OCI-LY1 (cell line): ENCODE results near the gene SEMA3A.

ENCODE experiments used
- H2AFZ ChIP-seq: fragments of 200-600 bp; sonication (generic), shearing (Covaris generic); 2 replicates; pipeline ENCODE4 v1.6.0; 2014; ENCODE audit warnings: antibody characterized with exemption, mild to moderate bottlenecking, low read length
- H3F3A ChIP-seq: fragments of 200-600 bp; sonication (generic), shearing (Covaris generic); 2 replicates; pipeline ENCODE4 v1.6.0; 2014; ENCODE audit warnings: mild to moderate bottlenecking, antibody characterized with exemption, low read length, moderate library complexity; ENCODE audit not compliant: insufficient read depth
- H3K27ac ChIP-seq: fragments of 200-600 bp; sonication (generic); 2 replicates; pipeline ENCODE4 v1.5.1; 2014; ENCODE audit warnings: low read length, mixed run types, mild to moderate bottlenecking, low read depth; ENCODE audit not compliant: poor library complexity, severe bottlenecking
- H3K27me3 ChIP-seq: fragments of 200-600 bp; sonication (generic); 2 replicates; pipeline ENCODE4 v1.6.0; 2014; ENCODE audit warnings: antibody characterized with exemption, mild to moderate bottlenecking, low read length, moderate library complexity; ENCODE audit not compliant: insufficient read depth
- H3K36me3 ChIP-seq: fragments of 200-600 bp; sonication (generic); 2 replicates; pipeline ENCODE4 v1.6.1; 2014; ENCODE audit warnings: mild to moderate bottlenecking, antibody characterized with exemption, low read length, moderate library complexity, mixed read lengths; ENCODE audit not compliant: insufficient read depth
- H3K4me1 ChIP-seq: fragments of 200-600 bp; sonication (generic); 2 replicates; pipeline ENCODE4 v1.5.1; 2014; ENCODE audit warnings: mild to moderate bottlenecking, low read length, moderate library complexity; ENCODE audit not compliant: insufficient read depth, severe bottlenecking
- H3K4me2 ChIP-seq: fragments of 200-600 bp; sonication (generic), shearing (Covaris generic); 2 replicates; pipeline ENCODE4 v1.6.1; 2014; ENCODE audit warnings: low read length
- H3K4me3 ChIP-seq: fragments of 200-600 bp; sonication (generic); 2 replicates; pipeline ENCODE4 v1.5.1; 2014; ENCODE audit warnings: low read length, low read depth, mild to moderate bottlenecking, mixed read lengths; ENCODE audit not compliant: poor library complexity, severe bottlenecking
- H3K79me2 ChIP-seq: fragments of 200-600 bp; shearing (Covaris generic); 2 replicates; pipeline ENCODE4 v1.6.1; 2016; ENCODE audit warnings: mixed run types, low read length, mixed read lengths; ENCODE audit not compliant: insufficient read depth
- H3K9ac ChIP-seq: fragments of 200-600 bp; sonication (generic), shearing (Covaris generic); 2 replicates; pipeline ENCODE4 v1.6.1; 2014; ENCODE audit warnings: mild to moderate bottlenecking, low read length, mixed read lengths
- H3K9me2 ChIP-seq: fragments of 200-600 bp; sonication (generic), shearing (Covaris generic); 2 replicates; pipeline ENCODE4 v1.6.1; 2014; ENCODE audit warnings: low read depth, mild to moderate bottlenecking, low read length, mixed read lengths
- H3K9me3 ChIP-seq: fragments of 200-600 bp; shearing (Covaris generic); 2 replicates; pipeline ENCODE4 v1.6.1; 2014; ENCODE audit warnings: low read length, mixed read lengths
- H4K20me1 ChIP-seq: fragments of 200-600 bp; sonication (generic), shearing (Covaris generic); 2 replicates; pipeline ENCODE4 v1.6.0; 2016; ENCODE audit warnings: mild to moderate bottlenecking, low read length; ENCODE audit not compliant: insufficient read depth
- CTCF ChIP-seq: fragments of 200-600 bp; sonication (generic), shearing (Covaris generic); IDR thresholded peaks from 2 replicates; pipeline ENCODE4 v1.5.1; 2017; ENCODE audit warnings: mild to moderate bottlenecking, antibody characterized with exemption, low read length, moderate library complexity, mixed read lengths
- EZH2 ChIP-seq: fragments of 200-600 bp; sonication (generic), shearing (Covaris generic); IDR thresholded peaks from 2 replicates; pipeline ENCODE4 v1.8.0; 2017; ENCODE audit warnings: borderline replicate concordance, mixed run types, mild to moderate bottlenecking, antibody characterized with exemption, low read length, moderate library complexity, mixed read lengths

SEMA3A gene

GRCh38 chr7:84199216-84199615 lies 4.6 kb upstream of the SEMA3A start:
- H3K79me2 ChIP-seq: no peaks in the 10 kb centered on the region

GRCh38 chr7:84196084-84196503 lies 1.5 kb upstream of the SEMA3A start:
- Histone ChIP-seq H3K4me1 (peaks cover 23% of the 10 kb centered on the region), H3K9ac (no peak overlapping the region), H3K27me3 (no peaks in the 10 kb centered on the region), H3K9me3 (no peaks in the 10 kb centered on the region), H3F3A (no peaks in the 10 kb centered on the region), H3K9me2 (no peaks in the 10 kb centered on the region), H4K20me1 (no peaks in the 10 kb centered on the region), H3K27ac (no peak overlapping the region), H3K4me3 (no peak overlapping the region), H3K36me3 (no peaks in the 10 kb centered on the region), H3K79me2 (no peaks in the 10 kb centered on the region), H3K4me2 (peak overlapping the region; percentile 24; the same call in 1 of the 2 replicates), H2AFZ (no peak overlapping the region)
- TF ChIP-seq CTCF: no peak
- TF ChIP-seq EZH2: no peak

More at GRCh38 chr7:84199216-84199615, 4.6 kb upstream of the SEMA3A start:
- H3K4me2 ChIP-seq: no peak overlapping the region
- no peak overlapping the region for H3K27ac ChIP-seq
- H3F3A ChIP-seq: no peaks in the 10 kb centered on the region
- H3K9ac ChIP-seq: no peak overlapping the region
- no peak for TF ChIP-seq EZH2
- TF ChIP-seq CTCF: no peak
- H3K27me3 ChIP-seq: no peaks in the 10 kb centered on the region
- peaks cover 21% of the 10 kb centered on the region for H3K4me1 ChIP-seq
- H4K20me1 ChIP-seq: no peaks in the 10 kb centered on the region
- H3K4me3 ChIP-seq: no peak overlapping the region
- H2AFZ ChIP-seq: no peak overlapping the region
- H3K9me3 ChIP-seq: no peaks in the 10 kb centered on the region
- H3K36me3 ChIP-seq: no peaks in the 10 kb centered on the region
- no peaks in the 10 kb centered on the region for H3K9me2 ChIP-seq

- Histone ChIP-seq H3K4me1 (peaks cover 23% of the 10 kb centered on the region), H3K4me2 (peak overlapping the region; percentile 46), H3K4me3 (peak overlapping the region; percentile 39), H3K79me2 (no peaks in the 10 kb centered on the region), H3K27me3 (no peaks in the 10 kb centered on the region), H3F3A (no peaks in the 10 kb centered on the region), H3K9me3 (no peaks in the 10 kb centered on the region), H4K20me1 (no peaks in the 10 kb centered on the region), H3K9me2 (no peaks in the 10 kb centered on the region), H2AFZ (no peak overlapping the region), H3K27ac (no peak overlapping the region), H3K9ac (no peak overlapping the region), H3K36me3 (no peaks in the 10 kb centered on the region)
- TF ChIP-seq EZH2 (no peak), CTCF (no peak)
These were observed 889 bp upstream of the SEMA3A start for GRCh38 chr7:84195295-84196060.
